ENCODE measurements around the gene GALP.

Gene GALP

GRCh38 chr19:56161534-56161933 is 14.3 kb upstream of the GALP start (continued):
- TF ChIP-seq ZIC2 (tag by site-specific recombination; IDR thresholded peaks at IDR 0.05) = no peak
- no peak for TF ChIP-seq BCL11B (tag by site-specific recombination; IDR thresholded peaks at IDR 0.05; ENCODE audit: low read depth)

- ChIA-PET POLR2A (no interaction called here), CTCF (no interaction called here)
- H3K4me3 ChIP-seq (ENCODE audit: low read depth, low read length) = no peak overlapping the region
- no peaks in the 10 kb centered on the region for H3K4me1 ChIP-seq (ENCODE audit: control insufficient read depth, insufficient read depth, low read length)
- TF ChIP-seq KLF8 (tag by site-specific recombination; IDR thresholded peaks at IDR 0.05) = no peak
- TF ChIP-seq ZNF621 (tag by site-specific recombination; IDR thresholded peaks at IDR 0.05) = no peak
- TF ChIP-seq ZNF596 (tag by site-specific recombination; IDR thresholded peaks at IDR 0.05) = no peak
- TF ChIP-seq GFI1B (tag by site-specific recombination; IDR thresholded peaks at IDR 0.05) = no peak
- no peak for TF ChIP-seq ZNF610 (tag by site-specific recombination; IDR thresholded peaks at IDR 0.05; ENCODE audit: borderline replicate concordance)
- no peak for TF ChIP-seq ZNF664 (tag by site-specific recombination; IDR thresholded peaks at IDR 0.05)
- TF ChIP-seq ZSCAN16 (tag by site-specific recombination; IDR thresholded peaks at IDR 0.05) = no peak
- TF ChIP-seq ZNF510 (tag by site-specific recombination; IDR thresholded peaks at IDR 0.05; ENCODE audit: insufficient replicate concordance) = no peak
- no peak for TF ChIP-seq ZNF175 (tag by site-specific recombination; IDR thresholded peaks at IDR 0.05)
- no peak for TF ChIP-seq ZFP69B (tag by site-specific recombination; IDR thresholded peaks at IDR 0.05)
- TF ChIP-seq PATZ1 (tag by site-specific recombination; IDR thresholded peaks at IDR 0.05) = no peak
- no peaks in the 10 kb centered on the region for H3K9me3 ChIP-seq (ENCODE audit: control insufficient read depth, insufficient read depth, low read depth, low read length)
- H3K36me3 ChIP-seq (ENCODE audit: control insufficient read depth in 2 of 2, insufficient read depth in 1 of 2, low read length in 2 of 2) = peaks cover 13 to 40% of the 10 kb centered on the region in 2 experiments
- H3K27ac ChIP-seq (ENCODE audit: extremely low read depth, low read depth, low read length) = no peak overlapping the region
These were observed 13.6 kb upstream of the GALP start for GRCh38 chr19:56162258-56162657.

- no peaks in the 10 kb centered on the region for H3K4me1 ChIP-seq (ENCODE audit: control insufficient read depth, insufficient read depth, low read length)
- ChIA-PET POLR2A (no interaction called here), CTCF (no interaction called here)
- TF ChIP-seq ZNF629 (tag by site-specific recombination; IDR thresholded peaks at IDR 0.05) (no peak), ZNF133 (tag by site-specific recombination; IDR thresholded peaks at IDR 0.05) (no peak), HOXA7 (CRISPR knock-in tag; IDR thresholded peaks at IDR 0.05; ENCODE audit: borderline replicate concordance) (no peak), ZNF48 (tag by site-specific recombination; IDR thresholded peaks at IDR 0.05) (no peak), ZNF747 (tag by site-specific recombination; IDR thresholded peaks at IDR 0.05) (no peak), ZNF211 (tag by site-specific recombination; IDR thresholded peaks at IDR 0.05; ENCODE audit: low read depth) (no peak), YY2 (tag by site-specific recombination; IDR thresholded peaks at IDR 0.05) (no peak), ZNF777 (tag by site-specific recombination; IDR thresholded peaks at IDR 0.05; ENCODE audit: borderline replicate concordance) (no peak), ZFHX2 (tag by site-specific recombination; conservative IDR thresholded peaks at IDR 0.05) (no peak), ZNF433 (tag by site-specific recombination; IDR thresholded peaks at IDR 0.05; ENCODE audit: low read depth) (no peak), ZBTB20 (tag by site-specific recombination; IDR thresholded peaks at IDR 0.05) (no peak), ZNF274 (IDR thresholded peaks at IDR 0.05; ENCODE audit: low read length) (no peak), ZNF274 (tag by site-specific recombination; IDR thresholded peaks at IDR 0.05; ENCODE audit: borderline replicate concordance) (no peak)
- H3K36me3 ChIP-seq (ENCODE audit: control insufficient read depth in 2 of 2, insufficient read depth in 1 of 2, low read length in 2 of 2) = peaks cover 13 to 33% of the 10 kb centered on the region in 2 experiments
- no peak overlapping the region for H3K27ac ChIP-seq (ENCODE audit: extremely low read depth, low read depth, low read length)
- H3K9me3 ChIP-seq (ENCODE audit: control insufficient read depth, insufficient read depth, low read depth, low read length) = no peaks in the 10 kb centered on the region
- no peak overlapping the region for H3K4me3 ChIP-seq (ENCODE audit: low read depth, low read length)
These were observed 12.7 kb upstream of the GALP start for GRCh38 chr19:56163097-56163496.

Data from HEK293 (cell line).